Superior temporal gyrus (tissue), 1 donor: ENCODE measurements around the gene EIF4H.
"Not testable (repeated sequence)": the region's sequence is repeated elsewhere in the genome, so short reads cannot be mapped to it uniquely, and the experiment has no call there.

Experiments used
- DNase-seq: peaks from one replicate; pipeline ENCODE4 v3.0.0-alpha.2; 2016; ENCODE audit errors: extremely low spot score

The EIF4H gene

GRCh38 chr7:74224907-74225306 is 50.8 kb downstream of the EIF4H start:
- DNase-seq = not testable (repeated sequence)

DNA sequence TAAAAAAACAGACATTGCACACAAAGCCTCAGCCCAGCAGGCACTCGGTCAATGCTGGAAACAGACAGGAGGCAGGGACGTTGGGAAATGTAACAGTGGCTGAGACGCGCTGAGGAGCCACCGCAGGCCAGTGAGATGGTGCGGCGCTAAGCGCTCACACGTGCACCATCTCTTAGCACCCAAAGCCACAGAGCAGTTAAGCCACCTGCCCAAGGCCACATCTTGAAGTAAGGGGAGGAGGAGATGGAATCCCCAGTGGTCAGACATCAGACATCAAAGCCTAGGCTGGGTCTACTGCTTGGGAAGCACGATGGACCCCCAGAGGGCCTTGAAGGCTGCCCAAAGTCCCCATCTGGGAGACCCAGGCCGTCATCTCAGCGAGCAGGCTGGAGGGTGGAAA is 51.2 kb downstream of the EIF4H start:
- DNase-seq = no peak

DNA sequence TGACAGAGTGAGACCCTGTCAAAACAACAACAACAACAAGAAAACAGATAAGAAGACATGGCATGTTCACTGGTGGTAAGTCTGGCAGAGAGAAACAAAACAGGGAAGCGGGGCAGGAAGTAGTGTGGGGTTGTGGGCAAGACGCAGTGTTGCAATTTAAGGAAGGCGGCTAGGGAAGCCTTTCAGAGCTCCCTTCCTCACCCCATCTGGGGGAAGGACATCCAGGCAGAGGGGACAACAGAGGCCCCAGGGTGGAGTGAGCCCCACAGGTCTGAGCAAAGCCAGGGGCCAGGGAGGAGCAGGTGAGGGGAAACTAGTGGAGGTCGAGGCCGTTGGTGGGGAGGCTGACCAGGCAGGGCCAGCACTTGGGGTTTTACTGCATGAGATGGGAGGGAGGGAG is 52.5 kb downstream of the EIF4H start:
- DNase-seq = no peak

- no peak for DNase-seq
Observed at GRCh38 chr7:74228951-74229900, 55.1 kb downstream of the EIF4H start.

DNA sequence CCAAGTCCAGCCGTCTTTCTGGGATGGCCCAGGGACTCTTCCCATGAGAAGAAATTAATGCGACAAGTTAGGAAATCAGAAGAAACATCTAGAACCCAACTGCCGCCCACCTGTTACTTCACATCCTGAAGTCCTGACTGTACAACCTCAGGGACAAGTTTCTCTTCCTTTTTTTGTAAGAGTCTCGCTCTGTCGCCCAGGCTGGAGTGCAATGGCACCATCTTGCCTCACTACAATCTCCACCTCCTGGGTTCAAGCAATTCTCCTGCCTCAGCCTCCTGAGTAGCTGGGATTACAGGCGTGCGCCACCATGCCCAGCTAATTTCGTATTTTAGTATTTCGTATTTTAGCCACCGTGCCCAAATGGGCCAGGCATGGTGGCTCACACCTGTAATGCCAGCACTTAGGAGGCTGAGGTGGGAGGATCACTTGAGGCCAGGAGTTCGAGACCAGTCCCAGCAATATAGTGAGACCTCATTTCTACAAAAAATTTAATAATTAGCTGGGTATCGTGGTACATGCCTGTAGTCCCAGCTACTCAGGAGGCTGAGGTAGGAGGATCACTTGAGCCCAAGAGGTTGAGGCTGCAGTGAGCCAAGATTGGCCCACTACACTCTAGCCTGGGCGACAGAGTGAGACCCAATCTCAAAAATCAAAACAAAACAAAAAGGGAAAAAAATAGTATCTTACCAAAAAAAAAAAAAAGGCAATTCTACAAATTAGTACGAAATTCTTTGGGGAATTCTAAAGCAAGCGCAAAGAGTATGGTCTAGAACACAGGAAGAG is 56.5 kb downstream of the EIF4H start:
- DNase-seq = no peak

- DNase-seq = no peak
Observed at GRCh38 chr7:74231232-74231590, 57.1 kb downstream of the EIF4H start.

DNA sequence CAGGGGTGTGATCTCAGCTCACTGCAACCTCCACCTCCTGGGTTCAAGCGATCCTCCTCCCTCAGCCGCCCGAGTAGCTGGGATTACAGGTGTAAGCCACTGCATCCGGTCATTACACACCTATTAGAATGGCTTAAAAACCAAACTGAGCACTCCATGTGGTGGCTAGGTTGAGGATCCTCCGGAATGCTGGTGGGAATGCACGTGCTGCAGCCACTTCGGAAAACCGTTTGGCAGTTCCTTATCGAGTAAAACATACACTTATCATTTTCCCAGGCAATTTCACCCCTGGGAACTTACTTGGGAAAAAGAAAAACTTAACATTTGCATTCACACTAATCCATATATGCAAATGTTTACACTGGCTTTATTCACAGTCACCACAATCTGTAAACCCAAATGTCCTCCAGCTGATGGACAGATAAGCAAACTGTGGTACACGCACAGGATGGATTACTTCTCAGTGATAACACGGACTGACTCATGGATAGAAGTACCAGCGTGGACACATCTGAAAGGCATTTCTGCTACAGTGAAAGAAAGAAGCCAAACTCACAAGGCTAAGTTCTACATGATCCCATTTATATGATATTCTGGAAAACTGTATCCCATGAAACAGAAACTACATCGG is 59.6 kb downstream of the EIF4H start:
- no peak for DNase-seq

DNA sequence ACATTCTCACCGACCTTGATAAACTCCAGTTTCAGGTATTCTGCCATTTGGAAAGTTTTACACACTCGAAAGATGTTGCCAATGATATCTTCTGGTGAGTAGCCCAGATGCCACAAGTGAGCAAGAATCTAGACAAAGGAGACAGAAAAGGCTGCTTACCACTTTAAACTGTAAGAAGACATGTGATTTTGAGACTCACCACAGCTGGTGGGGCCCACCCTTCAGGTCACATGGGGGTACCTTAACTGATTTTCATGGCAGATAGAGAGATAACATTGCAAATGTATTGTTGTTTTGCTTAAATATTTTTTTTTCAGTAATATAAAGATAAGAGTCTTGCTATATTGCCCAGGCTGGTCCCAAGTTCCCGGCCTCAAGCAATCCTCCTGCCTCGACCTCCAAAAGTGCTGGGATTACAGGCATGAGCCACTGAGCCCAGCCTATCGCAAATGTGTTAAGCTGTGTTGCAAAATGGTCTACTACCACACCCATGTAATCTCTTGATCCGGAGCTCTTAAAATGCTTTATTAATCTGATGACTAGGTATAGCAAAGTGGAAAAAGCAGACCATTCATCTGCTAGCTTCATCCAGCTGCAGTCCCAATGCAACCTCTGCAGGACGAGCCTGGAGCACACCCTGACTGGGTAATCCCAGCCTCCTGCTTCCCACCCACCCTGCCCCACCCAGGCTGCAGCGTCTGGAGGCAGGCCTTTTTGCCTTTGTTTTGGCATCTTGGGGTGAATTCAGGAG is 61.5 kb downstream of the EIF4H start:
- DNase-seq = no peak

DNA sequence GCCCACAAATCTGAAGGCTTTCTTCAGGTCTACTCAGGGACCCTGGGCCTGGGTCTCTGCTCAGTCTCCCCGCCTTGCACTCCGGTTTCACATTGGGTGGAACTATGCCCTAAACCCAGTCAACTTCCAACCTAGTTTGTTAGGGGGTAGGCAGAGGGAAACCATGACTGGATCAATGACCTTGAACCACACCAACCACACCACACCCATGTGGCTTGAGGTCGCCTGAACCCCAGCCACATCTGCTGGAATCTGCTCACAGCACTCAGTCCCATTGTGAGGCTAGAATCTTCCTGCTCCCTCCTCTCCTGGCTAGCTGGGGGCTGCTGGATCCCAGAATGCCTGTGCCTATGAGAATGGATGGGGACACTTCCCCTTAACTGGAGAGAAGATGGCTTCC is 62.1 kb downstream of the EIF4H start:
- DNase-seq = no peak

- DNase-seq = no peak
Observed at GRCh38 chr7:74240482-74240881, 66.3 kb downstream of the EIF4H start.

GRCh38 chr7:74242122-74242443 is 67.9 kb downstream of the EIF4H start:
- no peak for DNase-seq

DNA sequence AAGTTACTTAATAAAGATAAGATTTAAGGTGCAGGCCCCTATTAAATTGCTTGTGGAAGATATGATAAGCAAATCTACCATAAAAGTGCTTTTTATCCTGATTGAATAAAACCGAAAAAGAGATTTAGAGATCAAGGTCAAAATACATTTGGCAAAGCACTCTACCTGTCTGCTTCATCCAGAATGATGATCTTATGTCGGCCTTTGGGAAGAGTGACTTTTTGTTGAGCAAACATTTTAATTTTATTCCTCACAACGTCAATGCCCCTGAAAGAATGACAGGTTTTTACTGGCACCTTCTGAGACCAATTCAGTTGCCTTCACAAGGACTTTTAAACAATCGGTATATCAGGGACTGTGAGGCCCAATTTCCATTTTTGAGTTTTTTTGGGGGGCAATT is 72.3 kb downstream of the EIF4H start:
- DNase-seq = no peak
